GM20431 (cell line): ENCODE data around the gene GNLY.
"Not testable (repeated sequence)": the region's sequence is repeated elsewhere in the genome, so short reads cannot be mapped to it uniquely, and the experiment has no call there.

Source experiments
- in situ Hi-C: fragments of 300-500 bp; cut with MseI, MboI; formaldehyde crosslinking; loops from one replicate; pipeline ENCODE4 v1.15.0; 2020; ENCODE audit warnings: low sequenced_read_pairs; ENCODE audit not compliant: unreplicated experiment

GNLY gene

GRCh38 chr2:85663594-85664565 is 30.3 kb upstream of the GNLY start:
- in situ Hi-C loops, result no loop called here

GRCh38 chr2:85665264-85665937 is 28.8 kb upstream of the GNLY start:
- in situ Hi-C loops, result no loop called here

DNA sequence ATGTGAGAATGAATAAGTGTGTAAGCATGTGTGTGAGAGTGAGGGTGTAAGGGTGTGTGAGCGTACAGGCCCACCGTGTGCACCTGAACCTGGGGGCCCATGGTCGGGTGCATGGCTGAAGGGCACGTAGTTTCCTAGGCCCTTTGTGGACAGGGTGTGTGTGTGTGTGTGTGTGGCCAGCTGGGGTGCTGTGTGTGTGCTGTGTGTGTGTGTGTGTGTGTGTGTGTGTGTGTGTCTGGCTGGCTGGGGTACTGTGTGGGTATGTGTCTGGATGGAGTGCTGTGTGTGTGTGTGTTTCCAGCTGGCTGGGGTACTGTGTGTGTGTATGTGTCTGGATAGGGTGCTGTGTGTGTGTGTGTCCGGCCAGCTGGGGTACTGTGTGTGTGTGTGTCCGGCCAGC is 28.1 kb upstream of the GNLY start:
- in situ Hi-C loops, result no loop called here

DNA sequence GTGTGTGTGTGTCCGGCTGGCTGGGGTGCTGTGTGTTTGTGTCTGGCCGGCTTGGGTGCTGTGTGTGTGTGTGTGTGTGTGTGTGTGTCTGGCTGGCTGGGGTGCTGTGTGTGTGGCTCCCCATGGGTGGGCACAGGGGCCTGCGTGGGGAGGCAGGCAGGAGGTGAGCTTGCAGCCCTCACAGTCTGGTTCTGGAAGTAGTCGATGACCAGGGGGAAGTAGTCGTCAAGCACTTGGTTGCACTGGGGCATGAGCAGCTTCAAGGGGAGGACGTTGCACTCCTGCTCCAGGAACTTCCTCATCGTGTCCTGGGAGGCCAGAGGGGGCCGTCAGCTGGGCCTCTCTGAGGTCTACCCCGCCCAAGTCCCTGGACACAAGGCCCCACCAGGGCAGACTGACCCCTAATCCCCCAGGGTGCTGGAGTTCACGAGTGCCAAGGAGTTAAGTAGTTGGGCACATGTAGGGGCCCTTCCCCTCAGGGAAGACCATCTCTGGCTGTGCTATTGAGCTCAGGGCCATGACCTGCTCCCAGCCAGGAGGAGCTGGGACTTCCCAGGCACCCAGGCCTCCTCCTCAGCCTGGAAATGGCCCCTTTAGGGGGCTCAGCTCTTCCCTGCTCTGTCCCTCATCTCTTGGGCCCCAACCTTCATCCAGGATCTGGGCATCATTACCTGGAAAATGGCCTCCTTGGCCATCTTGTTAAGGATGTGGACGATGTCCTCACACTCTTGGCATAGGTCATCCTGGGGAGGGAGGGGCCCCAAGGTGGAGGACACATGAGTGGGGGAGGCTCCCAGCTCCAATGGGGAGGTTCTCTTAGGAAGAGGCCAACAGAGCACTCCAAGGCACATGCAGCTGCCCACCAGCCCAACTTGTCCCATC is 27.5 kb upstream of the GNLY start:
- in situ Hi-C loops, result no loop called here

DNA sequence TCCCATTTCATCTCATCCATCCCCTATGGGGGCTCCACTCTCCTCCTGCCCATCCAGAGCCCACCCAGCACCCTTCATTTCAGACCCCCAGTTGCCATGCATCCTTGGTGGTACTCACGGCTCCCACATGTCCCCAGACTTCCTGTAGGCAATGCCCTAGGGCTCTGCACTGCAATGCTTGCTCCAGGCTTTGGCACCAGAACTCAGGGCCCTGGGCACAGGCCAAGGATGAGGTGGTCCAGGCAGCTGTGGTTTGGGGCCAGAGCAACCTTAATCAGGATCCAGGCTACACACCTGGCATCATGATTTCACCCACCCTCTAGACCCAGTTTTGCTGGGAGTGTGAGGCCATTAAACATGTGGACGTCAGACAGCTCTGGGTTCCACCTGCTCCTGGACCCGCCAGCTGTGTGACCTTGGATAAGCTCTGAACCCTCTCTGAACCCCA is 26.6 kb upstream of the GNLY start:
- in situ Hi-C loops, result no loop called here

DNA sequence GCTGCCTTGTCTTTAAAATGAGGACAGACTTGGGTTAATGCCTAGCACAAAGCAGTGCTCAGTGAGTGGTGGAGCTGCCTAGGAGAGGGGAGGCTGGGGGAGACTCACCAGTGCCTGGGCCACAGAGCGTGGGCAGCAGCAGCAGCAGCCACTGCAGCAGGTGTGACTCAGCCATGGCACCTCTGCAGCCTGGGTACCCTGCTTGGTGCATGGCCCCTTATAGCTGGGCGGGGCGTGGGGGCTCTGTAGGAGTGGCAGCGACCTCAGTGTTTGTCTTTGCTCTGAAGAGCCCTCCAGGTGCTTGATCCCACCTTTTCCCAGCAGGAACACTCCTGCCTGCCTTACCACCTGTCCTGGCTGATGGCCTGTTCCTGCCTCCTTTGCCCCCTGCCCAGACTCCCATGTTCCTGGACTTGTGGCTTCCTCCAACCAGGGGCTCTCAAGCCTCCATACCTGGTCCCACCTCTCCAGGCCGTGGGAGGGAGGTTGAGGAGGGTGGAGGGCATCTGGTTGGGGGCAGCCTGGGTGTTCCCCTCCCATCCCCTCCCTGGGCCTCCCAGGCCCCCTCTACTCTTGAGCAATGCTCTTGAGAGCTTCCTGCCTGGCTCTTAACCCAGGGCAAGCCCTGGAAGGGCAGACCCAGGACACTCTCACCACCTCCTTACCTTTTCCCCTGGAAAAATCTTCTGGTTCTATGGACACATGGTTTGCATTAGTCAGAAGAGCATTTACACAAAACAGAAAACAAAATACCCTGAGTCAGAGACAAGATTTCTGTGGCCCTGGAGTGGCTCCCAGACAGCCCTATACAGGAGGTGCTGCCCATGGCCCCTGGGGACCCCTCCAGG is 25.9 kb upstream of the GNLY start, which contains the start of gene SFTPB:
SFTPB (minus strand) TSS at position 191 of the 848 bp plus-strand sequence; CDS start at position 175, 16 bp downstream.
- in situ Hi-C loops, result no loop called here

- in situ Hi-C loops, result no loop called here
These were observed 25.4 kb upstream of the GNLY start for GRCh38 chr2:85668857-85669142.

DNA sequence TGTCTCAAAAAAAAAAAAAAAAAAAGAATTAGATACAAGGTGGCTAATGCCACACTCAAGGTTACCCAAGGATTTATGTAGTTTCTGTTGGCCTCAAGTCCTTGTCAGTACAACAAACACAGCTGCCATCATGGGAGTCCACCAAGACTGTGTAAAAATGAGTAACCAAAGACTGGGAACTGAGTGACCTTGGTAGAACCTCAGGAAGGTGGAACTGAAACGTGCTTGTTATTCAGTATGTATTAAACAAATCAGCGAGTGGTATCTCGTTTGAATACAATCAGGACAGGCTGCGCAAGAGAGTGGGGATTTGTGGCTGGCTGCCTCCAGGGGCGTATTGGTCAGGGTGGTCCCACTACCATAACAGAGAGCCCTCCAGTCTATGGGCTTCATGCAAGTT is 24.6 kb upstream of the GNLY start:
- in situ Hi-C loops, result no loop called here

DNA sequence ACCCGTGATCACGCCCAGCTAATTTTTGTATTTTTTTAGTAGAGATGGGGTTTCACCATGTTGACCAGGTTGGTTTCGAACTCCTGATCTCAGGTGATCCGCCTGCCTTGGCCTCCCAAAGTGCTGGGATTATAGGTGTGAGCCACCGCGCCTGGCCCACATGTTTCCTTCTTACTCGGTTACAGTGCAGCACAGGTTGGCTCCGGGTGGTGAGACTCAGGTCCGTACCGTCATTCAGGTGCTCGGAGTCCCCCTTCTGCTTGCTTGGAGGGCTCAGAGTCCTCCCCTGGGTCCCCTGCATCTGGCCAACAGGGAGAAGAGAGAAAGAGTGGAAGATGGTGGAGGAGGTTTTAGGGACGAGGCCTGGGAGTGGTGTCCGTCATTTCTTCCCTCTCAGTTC is 23.7 kb upstream of the GNLY start:
- in situ Hi-C loops, result not testable (repeated sequence)

DNA sequence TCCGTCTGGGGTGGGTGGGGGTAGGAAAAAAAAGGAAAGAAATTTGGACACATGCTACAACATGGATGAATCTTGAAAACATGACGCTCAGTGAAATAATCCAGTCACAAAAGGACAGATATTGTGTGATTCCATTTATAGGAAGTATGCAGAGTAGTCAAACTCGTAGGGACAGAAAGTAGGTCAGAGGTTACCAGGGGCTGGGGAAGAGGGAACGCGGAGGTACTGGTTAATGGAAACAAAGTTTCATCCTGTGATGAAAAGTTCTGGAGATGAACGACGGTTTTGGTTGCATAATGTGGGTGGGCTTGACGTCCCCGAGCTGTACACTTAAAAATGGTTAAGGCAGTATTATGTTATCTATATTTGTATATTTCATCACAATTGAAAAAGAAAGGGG is 21.7 kb upstream of the GNLY start:
- in situ Hi-C loops, result no loop called here

GRCh38 chr2:85673716-85674375 is 20.3 kb upstream of the GNLY start:
- in situ Hi-C loops, result no loop called here

GRCh38 chr2:85674417-85674816 is 19.7 kb upstream of the GNLY start:
- in situ Hi-C loops, result no loop called here

- in situ Hi-C loops, result no loop called here
These were observed 18.7 kb upstream of the GNLY start for GRCh38 chr2:85675427-85675826.

- in situ Hi-C loops, result no loop called here
These were observed 18.2 kb upstream of the GNLY start for GRCh38 chr2:85675866-85676548.

DNA sequence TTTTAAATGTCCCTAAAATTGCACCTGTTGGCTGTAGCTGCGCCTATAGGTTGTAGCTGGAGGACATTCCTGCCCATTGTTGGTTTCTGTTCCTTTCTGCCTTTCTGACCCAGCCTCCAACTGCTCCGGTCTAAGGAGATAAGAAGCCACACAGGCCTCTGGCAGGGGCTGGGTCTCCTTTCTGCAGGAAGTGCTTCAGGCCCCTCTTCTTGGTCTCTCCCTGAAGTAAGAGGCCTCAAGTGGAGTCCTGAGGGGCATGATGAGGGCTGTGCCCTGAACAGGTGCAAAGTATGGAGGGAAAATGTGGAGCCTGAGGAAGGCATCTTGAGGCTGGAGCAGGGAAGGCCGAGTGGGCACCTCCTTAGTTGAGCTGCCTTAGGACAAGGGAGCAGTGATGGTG is 15.8 kb upstream of the GNLY start:
- in situ Hi-C loops, result no loop called here

- in situ Hi-C loops, result no loop called here
These were observed 15.1 kb upstream of the GNLY start for GRCh38 chr2:85678794-85679672.

GRCh38 chr2:85680707-85681371 is 13.3 kb upstream of the GNLY start:
- in situ Hi-C loops, result no loop called here
